ENCODE results near the gene THEMIS2. TPM values are rescaled to one million over a fixed set of nuclear protein-coding genes. Genes with fewer than 3 reads are reported as not detected.
"Not testable (repeated sequence)": the region's sequence is repeated elsewhere in the genome, so short reads cannot be mapped to it uniquely, and the experiment has no call there.

THEMIS2 gene
- total RNA-seq, 1 donor from 2014 or later, result 21.9 TPM

GRCh38 chr1:27849951-27850350, 22.4 kb upstream of the THEMIS2 start:
- TF ChIP-seq POLR2A (IDR thresholded peaks at IDR 0.05) (no peak), POLR2AphosphoS5 (IDR thresholded peaks at IDR 0.05; ENCODE audit: insufficient read depth in 1 of 2, low read depth in 1 of 2) (no peak)
- TF ChIP-seq, protein P1, sequence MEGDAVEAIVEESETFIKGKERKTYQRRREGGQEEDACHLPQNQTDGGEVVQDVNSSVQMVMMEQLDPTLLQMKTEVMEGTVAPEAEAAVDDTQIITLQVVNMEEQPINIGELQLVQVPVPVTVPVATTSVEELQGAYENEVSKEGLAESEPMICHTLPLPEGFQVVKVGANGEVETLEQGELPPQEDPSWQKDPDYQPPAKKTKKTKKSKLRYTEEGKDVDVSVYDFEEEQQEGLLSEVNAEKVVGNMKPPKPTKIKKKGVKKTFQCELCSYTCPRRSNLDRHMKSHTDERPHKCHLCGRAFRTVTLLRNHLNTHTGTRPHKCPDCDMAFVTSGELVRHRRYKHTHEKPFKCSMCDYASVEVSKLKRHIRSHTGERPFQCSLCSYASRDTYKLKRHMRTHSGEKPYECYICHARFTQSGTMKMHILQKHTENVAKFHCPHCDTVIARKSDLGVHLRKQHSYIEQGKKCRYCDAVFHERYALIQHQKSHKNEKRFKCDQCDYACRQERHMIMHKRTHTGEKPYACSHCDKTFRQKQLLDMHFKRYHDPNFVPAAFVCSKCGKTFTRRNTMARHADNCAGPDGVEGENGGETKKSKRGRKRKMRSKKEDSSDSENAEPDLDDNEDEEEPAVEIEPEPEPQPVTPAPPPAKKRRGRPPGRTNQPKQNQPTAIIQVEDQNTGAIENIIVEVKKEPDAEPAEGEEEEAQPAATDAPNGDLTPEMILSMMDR (IDR thresholded peaks at IDR 0.05), result no peak
- Histone ChIP-seq H3K4me1 (no peaks in the 10 kb centered on the region), H3K27me3 (no peaks in the 10 kb centered on the region), H3K27ac (no peak overlapping the region), H3K9me3 (no peaks in the 10 kb centered on the region), H3K36me3 (peaks cover 0 to 59% of the 10 kb centered on the region in 2 donors), H3K4me3 (no peak overlapping the region)
- intact Hi-C loops (cut with DNase I), result no loop called here
- no peak for DNase-seq (ENCODE audit: extremely low spot score in 2 of 2)

DNA sequence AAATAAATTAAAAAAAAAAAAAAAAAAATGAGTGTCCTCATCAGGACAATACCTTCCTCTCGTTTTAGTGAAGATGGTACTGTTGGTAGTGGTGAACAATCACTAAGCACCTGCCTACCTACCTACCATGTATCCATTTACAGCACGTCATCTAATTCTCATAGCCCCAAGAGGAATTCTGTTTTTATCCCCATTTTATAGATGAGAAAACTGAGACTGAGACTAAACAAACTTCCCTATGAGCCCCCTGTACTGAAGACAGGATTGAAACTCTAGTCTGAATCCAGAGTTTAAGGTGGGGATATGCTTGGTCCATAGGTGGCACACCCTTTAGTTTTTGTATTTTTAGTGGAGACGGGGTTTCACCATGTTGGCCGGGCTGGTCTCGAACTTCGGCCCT, 17.3 kb upstream of the THEMIS2 start:
- Histone ChIP-seq H3K36me3 (peaks cover 0 to 18% of the 10 kb centered on the region in 2 donors), H3K27me3 (no peaks in the 10 kb centered on the region), H3K4me1 (peaks cover 6% of the 10 kb centered on the region), H3K4me3 (no peak overlapping the region), H3K9me3 (no peaks in the 10 kb centered on the region), H3K27ac (no peak overlapping the region)
- intact Hi-C loops (cut with DNase I), result no loop called here
- TF ChIP-seq, protein P1 (IDR thresholded peaks at IDR 0.05), result no peak
- no peak for TF ChIP-seq POLR2AphosphoS5 (IDR thresholded peaks at IDR 0.05; ENCODE audit: insufficient read depth in 1 of 2, low read depth in 1 of 2)
- no peak for DNase-seq (ENCODE audit: extremely low spot score in 2 of 2)

DNA sequence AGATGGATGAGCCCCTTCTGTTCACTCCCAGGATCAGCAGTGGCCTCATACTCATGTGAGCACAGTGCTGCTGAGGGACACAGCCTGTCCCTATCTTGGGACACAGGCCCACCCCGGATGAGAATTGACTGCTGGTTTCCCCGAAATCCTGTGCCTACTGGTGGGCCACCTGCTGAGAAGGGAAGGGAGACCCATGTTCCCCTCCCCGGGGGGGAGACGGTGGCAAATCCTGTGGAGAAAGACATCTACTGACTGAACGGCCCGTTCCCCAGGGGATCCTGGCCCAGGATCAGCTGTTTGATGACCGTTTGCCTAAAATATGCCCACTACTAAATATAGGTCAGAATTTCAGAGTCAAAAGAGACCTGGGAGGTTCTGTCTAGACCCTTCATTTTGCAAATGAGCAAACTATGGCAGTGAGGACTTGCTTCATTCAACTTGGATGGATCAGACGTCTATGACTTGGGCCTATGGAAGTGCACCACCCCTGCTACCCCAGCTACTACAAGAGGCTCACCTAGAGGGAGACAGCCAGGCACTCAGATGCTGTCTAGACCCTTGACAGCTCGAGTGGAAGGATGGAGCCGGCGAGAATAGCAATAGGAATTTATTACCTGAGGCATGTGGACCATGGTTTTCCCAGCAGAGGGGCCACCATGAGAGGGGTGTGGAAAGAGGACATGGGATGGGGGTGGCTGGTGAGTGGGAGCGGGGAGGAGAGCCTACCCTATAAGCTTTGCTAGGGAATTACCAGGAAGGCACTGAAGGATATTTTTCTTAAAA, 15.6 kb upstream of the THEMIS2 start:
- no peaks in the 10 kb centered on the region for H3K9me3 ChIP-seq
- DNase-seq (ENCODE audit: extremely low spot score in 2 of 2), result no peak
- H3K36me3 ChIP-seq, result peaks cover 0 to 1% of the 10 kb centered on the region in 2 donors
- H3K27ac ChIP-seq, result no peak overlapping the region
- H3K4me1 ChIP-seq, result peaks cover 6% of the 10 kb centered on the region
- H3K4me3 ChIP-seq, result no peak overlapping the region
- H3K27me3 ChIP-seq, result no peaks in the 10 kb centered on the region
- TF ChIP-seq POLR2AphosphoS5 (IDR thresholded peaks at IDR 0.05; ENCODE audit: insufficient read depth in 1 of 2, low read depth in 1 of 2), result no peak
- TF ChIP-seq, protein P1 (IDR thresholded peaks at IDR 0.05), result no peak
- no peak for TF ChIP-seq POLR2A (IDR thresholded peaks at IDR 0.05)
- intact Hi-C loops (cut with DNase I), result no loop called here

GRCh38 chr1:27857552-27857951, 14.8 kb upstream of the THEMIS2 start:
- H3K4me3 ChIP-seq; H3K9me3 ChIP-seq; H3K4me1 ChIP-seq; intact Hi-C loops (cut with DNase I); H3K36me3 ChIP-seq; H3K27me3 ChIP-seq; DNase-seq (ENCODE audit: extremely low spot score in 2 of 2); H3K27ac ChIP-seq: not testable (repeated sequence)

- TF ChIP-seq POLR2AphosphoS5 (IDR thresholded peaks at IDR 0.05; ENCODE audit: insufficient read depth in 1 of 2, low read depth in 1 of 2) (peak; percentile 48 to 59), POLR2A (IDR thresholded peaks at IDR 0.05) (no peak)
- TF ChIP-seq, protein P1 (IDR thresholded peaks at IDR 0.05), result peak; percentile 80 to 90 (median 87)
- no peak overlapping the region for H3K27ac ChIP-seq
- intact Hi-C loops (cut with DNase I), result no loop called here
- H3K27me3 ChIP-seq, result no peaks in the 10 kb centered on the region
- no peak overlapping the region for H3K4me3 ChIP-seq
- H3K9me3 ChIP-seq, result no peaks in the 10 kb centered on the region
- no peaks in the 10 kb centered on the region for H3K36me3 ChIP-seq
- peaks cover 6% of the 10 kb centered on the region for H3K4me1 ChIP-seq
- no peak for DNase-seq (ENCODE audit: extremely low spot score in 2 of 2)
These were observed 14.0 kb upstream of the THEMIS2 start for GRCh38 chr1:27858072-27858948.

Measured in vagina (tissue), 2 donors.